KOPT-K1 (cell line): ENCODE measurements around the gene PLA2G5.

Source experiments
- H3K27ac ChIP-seq: fragments of 200-600 bp; sonication (generic); 2 replicates; pipeline ENCODE4 v1.5.1; 2016; ENCODE audit warnings: antibody characterized with exemption, mild to moderate bottlenecking, low read depth, low read length; ENCODE audit not compliant: poor library complexity, severe bottlenecking
- H3K36me3 ChIP-seq: fragments of 200-600 bp; sonication (generic); 2 replicates; pipeline ENCODE4 v1.5.1; 2017; ENCODE audit warnings: antibody characterized with exemption, mild to moderate bottlenecking, low read length, moderate library complexity; ENCODE audit not compliant: insufficient read depth
- H3K9me3 ChIP-seq: fragments of 200-600 bp; sonication (generic); 2 replicates; pipeline ENCODE4 v1.5.1; 2017; ENCODE audit warnings: antibody characterized with exemption, low read length, mild to moderate bottlenecking; ENCODE audit not compliant: insufficient read depth, poor library complexity, severe bottlenecking

PLA2G5 gene

GRCh38 chr1:20137604-20138003 is 67.6 kb downstream of the PLA2G5 start:
- no peak overlapping the region for H3K27ac ChIP-seq
- H3K9me3 ChIP-seq, result no peaks in the 10 kb centered on the region
- H3K36me3 ChIP-seq, result no peaks in the 10 kb centered on the region

GRCh38 chr1:20138346-20138745 is 68.4 kb downstream of the PLA2G5 start:
- Histone ChIP-seq H3K36me3 (no peaks in the 10 kb centered on the region), H3K27ac (no peak overlapping the region), H3K9me3 (no peaks in the 10 kb centered on the region)

- Histone ChIP-seq H3K27ac (no peak within 1 kb of the TSS), H3K9me3 (no peaks in the 10 kb centered on the region), H3K36me3 (no peaks in the 10 kb centered on the region)
These were observed 69.1 kb downstream of the PLA2G5 start, which contains the start of gene PLA2G2F for GRCh38 chr1:20138961-20139550. Gene PLA2G2F, plus strand, starts transcription at chr1:20139323. Its CDS starts 105 bp downstream, at chr1:20139428.

- no peaks in the 10 kb centered on the region for H3K9me3 ChIP-seq
- no peak overlapping the region for H3K27ac ChIP-seq
- H3K36me3 ChIP-seq, result no peaks in the 10 kb centered on the region
These were observed 70.0 kb downstream of the PLA2G5 start for GRCh38 chr1:20139776-20140612.

- no peaks in the 10 kb centered on the region for H3K9me3 ChIP-seq
- H3K27ac ChIP-seq, result no peak overlapping the region
- H3K36me3 ChIP-seq, result no peaks in the 10 kb centered on the region
These were observed 71.0 kb downstream of the PLA2G5 start for GRCh38 chr1:20141001-20141400.

GRCh38 chr1:20141466-20141865 is 71.5 kb downstream of the PLA2G5 start:
- no peaks in the 10 kb centered on the region for H3K36me3 ChIP-seq
- no peak overlapping the region for H3K27ac ChIP-seq
- H3K9me3 ChIP-seq, result no peaks in the 10 kb centered on the region
